HepG2 (cell line): ENCODE data around the gene AGPAT2. TPM values are rescaled to one million over a fixed set of nuclear protein-coding genes. Genes with fewer than 3 reads are reported as not detected.

ENCODE experiments used
- ATAC-seq: fragments of 200-7000 bp; cut with Tn5 transposase; 3 replicates; pipeline ENCODE4 v1.9.1; 2020; ENCODE audit warnings: mild to moderate bottlenecking, moderate library complexity
- BruUV-seq: library from RNA; stranded (reverse); fragments of 400-500 nt; replicated peaks from 2 replicates; lab custom pipeline; 2021; lab: Mats Ljungman, UMichigan
- CTCF ChIA-PET: fragments of 300-600 bp; formaldehyde crosslinking; extraction: SDS; loops from one replicate; lab custom pipeline; 2021; ENCODE audit warnings: low total read pairs, inconsistent platforms, low intra/inter-chr PET ratio; lab: Yijun Ruan, JAX
- POLR2A ChIA-PET: fragments of 350-600 bp; sonication (Branson Sonifier 250); formaldehyde crosslinking; loops from one replicate; lab custom pipeline; 2020; ENCODE audit warnings: antibody characterized with exemption, inconsistent platforms; lab: Yijun Ruan, JAX
- DNase-seq: peaks from one replicate; pipeline ENCODE4 v3.0.0-alpha.2; 2015; ENCODE audit warnings: low spot score
- FAIRE-seq: peaks from 3 replicates; lab custom pipeline; 2011; peaks lifted over from hg19 to GRCh38; lab: Jason Lieb, UNC
- H2AFZ ChIP-seq: one replicate; pipeline ENCODE4 v1.6.1; 2011; ENCODE audit warnings: low read length, inconsistent platforms
- H3K27ac ChIP-seq: fragments of 300-600 bp; 3 replicates; pipeline ENCODE4 v1.8.0; 2011; ENCODE audit warnings: mixed run types, mild to moderate bottlenecking, mixed read lengths, low read length, inconsistent platforms; ENCODE audit not compliant: insufficient read depth; ENCODE audit errors: extremely low read length
- H3K27me3 ChIP-seq, 2 experiments: fragments of 200-600 bp in 1 of 2; 2 replicates in 1 of 2; 3 replicates in 1 of 2; pipeline versions ENCODE4 v1.6.0 to v1.8.0; 2011; ENCODE audit warnings: low read length in 2 of 2, mild to moderate bottlenecking in 2 of 2, moderate library complexity in 2 of 2, inconsistent platforms in 1 of 2; ENCODE audit not compliant: insufficient read depth in 2 of 2, control insufficient read depth in 1 of 2
- H3K36me3 ChIP-seq, 2 experiments: fragments of 200-600 bp in 1 of 2; replicated peaks in 1 of 2; 2 replicates in 1 of 2; 3 replicates in 1 of 2; pipeline versions ENCODE4 v1.5.1 to v1.8.0; 2011; ENCODE audit warnings: low read length in 2 of 2, inconsistent platforms in 1 of 2; ENCODE audit not compliant: insufficient read depth in 2 of 2, control insufficient read depth in 1 of 2
- H3K4me1 ChIP-seq: 2 replicates; pipeline ENCODE4 v1.5.1; 2012; ENCODE audit warnings: low read length, inconsistent platforms; ENCODE audit not compliant: insufficient read depth
- H3K4me2 ChIP-seq: 2 replicates; pipeline ENCODE4 v1.6.0; 2011; ENCODE audit warnings: low read depth, low read length, inconsistent platforms
- H3K4me3 ChIP-seq, 3 experiments: fragments of 200-600 bp in 1 of 3; sonication (generic), shearing (Covaris generic) in 1 of 3; replicated peaks in 1 of 3; 2 replicates each; pipeline ENCODE4 v1.5.1; 2011 to 2016; ENCODE audit warnings: low read length in 3 of 3, inconsistent platforms in 2 of 3, low read depth in 2 of 3, mild to moderate bottlenecking in 2 of 3, control low read depth in 1 of 3, mixed read lengths in 1 of 3; ENCODE audit not compliant: insufficient read depth in 1 of 3
- H3K79me2 ChIP-seq: one replicate; pipeline ENCODE4 v1.6.1; 2011; ENCODE audit warnings: low read length, inconsistent platforms; ENCODE audit not compliant: insufficient read depth
- H3K9ac ChIP-seq: 2 replicates; pipeline ENCODE4 v1.6.0; 2011; ENCODE audit warnings: mild to moderate bottlenecking, low read depth, low read length, inconsistent platforms; ENCODE audit not compliant: insufficient read depth
- H3K9me3 ChIP-seq: 2 replicates; pipeline ENCODE4 v1.5.1; 2012; ENCODE audit warnings: mild to moderate bottlenecking, low read length
- H4K20me1 ChIP-seq: 2 replicates; pipeline ENCODE4 v1.6.0; 2011; ENCODE audit warnings: inconsistent platforms, mild to moderate bottlenecking, low read length, moderate library complexity; ENCODE audit not compliant: insufficient read depth
- ARHGAP35 ChIP-seq: sonication (generic); formaldehyde crosslinking; IDR thresholded peaks from 2 replicates; pipeline ENCODE4 v1.9.0; 2022; ENCODE audit warnings: mild to moderate bottlenecking, inconsistent platforms, moderate library complexity, missing genetic modification reagents, borderline replicate concordance
- ATF7 ChIP-seq, 2 experiments: fragments of 450-650 bp in 1 of 2; sonication (generic) in 1 of 2; formaldehyde crosslinking in 1 of 2; IDR thresholded peaks; 2 replicates each; pipeline versions ENCODE4 v1.4.0 to v1.6.1; 2016 to 2020; ENCODE audit warnings: antibody characterized with exemption in 1 of 2, mild to moderate bottlenecking in 1 of 2, missing genetic modification reagents in 1 of 2
- CBFB ChIP-seq: sonication (generic); formaldehyde crosslinking; IDR thresholded peaks from 2 replicates; pipeline ENCODE4 v1.4.0; 2020; ENCODE audit warnings: missing genetic modification reagents
- NR2F6 ChIP-seq, 2 experiments: IDR thresholded peaks; 2 replicates each; pipeline ENCODE4 v1.6.1; 2016; ENCODE audit warnings: antibody characterized with exemption in 1 of 2, mild to moderate bottlenecking in 1 of 2
- SUZ12 ChIP-seq: fragments of 150-350 bp; IDR thresholded peaks from 2 replicates; pipeline ENCODE4 v1.6.1; 2014; ENCODE audit warnings: low read depth, low read length
- WGBS: methylation state at CpG from one replicate; pipeline ENCODE4 v1.1.6; 2017; ENCODE audit warnings: low lambda C conversion rate; 5-methylcytosine and 5-hydroxymethylcytosine counted together
- in situ Hi-C: cut with HindIII; loops from 2 replicates; pipeline ENCODE4 v1.10.0; 2017; ENCODE audit warnings: low pct_unique_long_range_greater_than_20kb; ENCODE audit not compliant: extremely low pct_ligation_motif_present
- intact Hi-C: fragments of 100-400 bp; cut with micrococcal nuclease; formaldehyde crosslinking; loops from one replicate; pipeline ENCODE4 v1.10.0; 2022; ENCODE audit not compliant: unreplicated experiment
- polyA plus RNA-seq, 8 experiments: library from polyadenylated mRNA; depleted of rRNA in 3 of 8; stranded (reverse) in 7 of 8; unstranded in 1 of 8; fragments of >200 nt; fragmentation: Illumina TruSeq in 4 of 8; extraction: Trizol in 4 of 8; gene quantifications; 2 replicates each; pipeline versions ENCODE4 v1.2.1 to v1.2.3, GENCODE V29; 2011 to 2016; ENCODE audit warnings: low read depth in 4 of 8, missing spikeins in 1 of 8, mixed read lengths in 1 of 8; ENCODE audit not compliant: insufficient read depth in 1 of 8
- total RNA-seq, 5 experiments: library from RNA; depleted of rRNA; stranded (reverse); fragments of >200 nt; fragmentation: Illumina TruSeq; extraction: Trizol; gene quantifications; 2 replicates each; pipeline ENCODE4 v1.2.3, GENCODE V29; 2016; ENCODE audit warnings: low read depth in 1 of 5
- TF ChIP-seq, protein P1 (sequence below): sonication (generic); formaldehyde crosslinking; IDR thresholded peaks from 2 replicates; pipeline ENCODE4 v1.4.0; 2020; ENCODE audit warnings: missing genetic modification reagents; ENCODE audit errors: not compliant biosample characterization

Gene AGPAT2
- total and polyA plus RNA-seq, 2 of the 13 experiments (the other 11 are each of a cell fraction or from before 2014, with no cell fraction given) = 3.9 to 25.8 TPM

GRCh38 chr9:136642439-136642921 lies 44.8 kb downstream of the AGPAT2 start:
- no peak overlapping the region for H2AFZ ChIP-seq
- DNase-seq (no peak), FAIRE-seq (no peak), ATAC-seq (no peak)
- no peaks in the 10 kb centered on the region for H3K9me3 ChIP-seq
- in situ Hi-C loops = loop anchor here (25.0 kb wide), 1 partner anchor 305 kb away; the partner anchor contains the start of gene GPSM1
- no peak overlapping the region for H3K4me3 ChIP-seq
- no peaks in the 10 kb centered on the region for H3K36me3 ChIP-seq
- POLR2A ChIA-PET = no interaction called here
- BruUV-seq = no TSS peak
- no peaks in the 10 kb centered on the region for H4K20me1 ChIP-seq
- H3K4me1 ChIP-seq = peaks cover 40% of the 10 kb centered on the region
- H3K79me2 ChIP-seq = no peaks in the 10 kb centered on the region
- no peak overlapping the region for H3K27ac ChIP-seq
- H3K9ac ChIP-seq = no peak overlapping the region
- intact Hi-C loops = no loop called here
- no peak overlapping the region for H3K4me2 ChIP-seq
- CTCF ChIA-PET = no interaction called here
- TF ChIP-seq, protein P1, sequence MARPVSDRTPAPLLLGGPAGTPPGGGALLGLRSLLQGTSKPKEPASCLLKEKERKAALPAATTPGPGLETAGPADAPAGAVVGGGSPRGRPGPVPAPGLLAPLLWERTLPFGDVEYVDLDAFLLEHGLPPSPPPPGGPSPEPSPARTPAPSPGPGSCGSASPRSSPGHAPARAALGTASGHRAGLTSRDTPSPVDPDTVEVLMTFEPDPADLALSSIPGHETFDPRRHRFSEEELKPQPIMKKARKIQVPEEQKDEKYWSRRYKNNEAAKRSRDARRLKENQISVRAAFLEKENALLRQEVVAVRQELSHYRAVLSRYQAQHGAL (CRISPR knock-in tag) = no peak
- no peak for TF ChIP-seq ARHGAP35
- no peak for TF ChIP-seq NR2F6 (IDR thresholded peaks at IDR 0.05)
- TF ChIP-seq NR2F6 (CRISPR knock-in tag; IDR thresholded peaks at IDR 0.05) = 0 out of 2 replicates have a peak, but pooled peaks have one; percentile 15
- no peak for TF ChIP-seq SUZ12
- 24% methylated on average over 7 of the region's 7 CpGs for WGBS
- H3K27me3 ChIP-seq = peaks cover 3 to 36% of the 10 kb centered on the region in 2 experiments

DNA sequence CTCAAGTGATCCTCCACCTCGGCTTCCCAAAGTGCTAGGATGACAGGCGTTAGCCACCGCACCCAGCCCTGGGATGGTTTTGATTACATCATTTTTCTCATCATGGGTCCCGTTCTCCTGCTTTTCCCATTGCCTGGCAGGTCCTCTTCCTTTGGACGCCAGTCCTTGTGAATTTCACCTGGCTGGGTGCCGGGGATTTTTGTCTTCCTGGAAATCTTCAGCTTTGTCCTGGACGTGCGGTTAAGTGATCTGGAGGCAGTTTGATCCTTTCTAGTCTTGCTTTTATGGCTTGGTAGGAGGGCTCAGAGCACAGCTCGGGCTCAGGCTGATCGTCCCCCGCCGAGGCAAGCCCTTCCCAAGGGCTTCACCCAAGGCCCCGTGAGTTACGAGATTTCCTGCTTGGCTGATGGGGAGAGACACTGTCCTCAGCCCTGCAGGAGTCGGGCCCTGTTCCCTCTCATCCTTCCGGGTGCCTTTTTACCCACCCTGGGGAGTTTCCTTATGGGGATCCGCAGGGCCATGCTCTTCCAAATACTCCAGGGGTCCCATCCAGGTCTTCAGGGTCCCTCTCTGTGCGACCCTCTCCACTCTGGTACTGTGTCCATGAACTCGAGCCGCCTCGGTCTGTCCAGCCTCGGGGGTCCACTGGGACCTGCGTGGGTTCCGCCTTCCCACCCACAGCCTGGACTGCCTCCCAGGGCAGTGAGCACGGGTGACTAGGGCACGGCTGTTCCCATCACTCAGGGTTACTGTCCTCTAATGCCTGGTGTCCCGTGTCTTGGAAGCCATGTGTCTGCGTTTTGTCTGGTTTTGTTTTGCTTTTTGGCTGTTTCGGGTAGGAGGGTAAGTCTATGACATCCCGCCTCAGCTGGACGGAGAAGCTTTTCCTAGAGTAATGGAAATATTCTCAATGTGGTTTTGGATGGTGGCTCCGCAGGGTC lies 46.8 kb downstream of the AGPAT2 start:
- H3K4me1 ChIP-seq = peaks cover 22% of the 10 kb centered on the region
- WGBS = 37% methylated on average over 19 of the region's 32 CpGs
- no peaks in the 10 kb centered on the region for H3K36me3 ChIP-seq
- peaks cover 3 to 45% of the 10 kb centered on the region in 2 experiments for H3K27me3 ChIP-seq
- CTCF ChIA-PET = no interaction called here
- in situ Hi-C loops = loop anchor here (25.0 kb wide), 1 partner anchor 303 kb away; the partner anchor contains the start of gene GPSM1
- no peaks in the 10 kb centered on the region for H3K9me3 ChIP-seq
- no peak for DNase-seq
- no peak overlapping the region for H3K9ac ChIP-seq
- no peaks in the 10 kb centered on the region for H3K79me2 ChIP-seq
- H2AFZ ChIP-seq = no peak overlapping the region
- TF ChIP-seq CBFB (CRISPR knock-in tag) = no peak
- TF ChIP-seq ATF7 (IDR thresholded peaks at IDR 0.05) = peak; percentile 46; the same call in 1 of the 2 replicates
- TF ChIP-seq ATF7 (CRISPR knock-in tag; IDR thresholded peaks at IDR 0.05) = no peak
- TF ChIP-seq, all 625 proteins: peak for 1
- POLR2A ChIA-PET = no interaction called here
- intact Hi-C loops = no loop called here
- Histone ChIP-seq H4K20me1 (no peaks in the 10 kb centered on the region), H3K27ac (no peak overlapping the region), H3K4me3 (no peak overlapping the region), H3K4me2 (no peak overlapping the region)
- no TSS peak for BruUV-seq
- no peak for ATAC-seq
- no peak for FAIRE-seq
